NCI-H2029 treated with DMSO at 0.1 percent for 48 hours (cell line): Measurements from ENCODE around the gene ANGPTL3.
"Not testable (repeated sequence)": the region's sequence is repeated elsewhere in the genome, so short reads cannot be mapped to it uniquely, and the experiment has no call there.

Experiments used
- DNase-seq: peaks from one replicate; lab custom pipeline; 2025; lab: John Stamatoyannopoulos, UW

Gene ANGPTL3

GRCh38 chr1:62597281-62597680, at the start of gene ANGPTL3:
TSS of gene ANGPTL3 (plus strand) at chr1:62597520. CDS start at chr1:62597567, 47 bp downstream.
- DNase-seq = no peak

- DNase-seq = no peak
Measured at GRCh38 chr1:62561306-62561705, 36.0 kb upstream of the ANGPTL3 start.

- not testable (repeated sequence) for DNase-seq
Measured at GRCh38 chr1:62567182-62567581, 30.1 kb upstream of the ANGPTL3 start.

GRCh38 chr1:62567926-62568325, 29.4 kb upstream of the ANGPTL3 start:
- not testable (repeated sequence) for DNase-seq

GRCh38 chr1:62571517-62571916, 25.8 kb upstream of the ANGPTL3 start:
- DNase-seq = not testable (repeated sequence)

- no peak for DNase-seq
Measured at GRCh38 chr1:62572476-62572875, 24.8 kb upstream of the ANGPTL3 start.

- DNase-seq = no peak
Measured at GRCh38 chr1:62573675-62574074, 23.6 kb upstream of the ANGPTL3 start.

- no peak for DNase-seq
Measured at GRCh38 chr1:62585469-62586155, 11.7 kb upstream of the ANGPTL3 start.

GRCh38 chr1:62588000-62588399, 9.3 kb upstream of the ANGPTL3 start:
- no peak for DNase-seq

GRCh38 chr1:62589321-62589720, 8.0 kb upstream of the ANGPTL3 start:
- no peak for DNase-seq

GRCh38 chr1:62590255-62590969, 6.9 kb upstream of the ANGPTL3 start:
- DNase-seq = no peak

- DNase-seq = no peak
Measured at GRCh38 chr1:62590970-62591368, 6.4 kb upstream of the ANGPTL3 start.

- no peak for DNase-seq
Measured at GRCh38 chr1:62593825-62594394, 3.4 kb upstream of the ANGPTL3 start.

GRCh38 chr1:62595647-62596046, 1.7 kb upstream of the ANGPTL3 start:
- no peak for DNase-seq

- no peak for DNase-seq
Measured at GRCh38 chr1:62599044-62599443, 1.7 kb downstream of the ANGPTL3 start.

GRCh38 chr1:62601457-62601856, 4.1 kb downstream of the ANGPTL3 start:
- no peak for DNase-seq

GRCh38 chr1:62608905-62609304, 11.6 kb downstream of the ANGPTL3 start:
- DNase-seq = no peak

GRCh38 chr1:62610588-62610987, 13.3 kb downstream of the ANGPTL3 start:
- not testable (repeated sequence) for DNase-seq

- DNase-seq = no peak
Measured at GRCh38 chr1:62612770-62613169, 15.4 kb downstream of the ANGPTL3 start.

GRCh38 chr1:62613325-62613727, 16.0 kb downstream of the ANGPTL3 start:
- no peak for DNase-seq

GRCh38 chr1:62613890-62614289, 16.6 kb downstream of the ANGPTL3 start:
- no peak for DNase-seq

GRCh38 chr1:62621907-62622306, 24.6 kb downstream of the ANGPTL3 start:
- peak; percentile 53 for DNase-seq

GRCh38 chr1:62625415-62625814, 28.1 kb downstream of the ANGPTL3 start:
- no peak for DNase-seq
